ENCODE data around the gene FUOM.

The FUOM gene

GRCh38 chr10:133306941-133307379 is 50.9 kb downstream of the FUOM start:
- H3K4me3 ChIP-seq (ENCODE audit: low read depth, low read length), result no peak overlapping the region
- no peak for DNase-seq (ENCODE audit: low read depth)

DNA sequence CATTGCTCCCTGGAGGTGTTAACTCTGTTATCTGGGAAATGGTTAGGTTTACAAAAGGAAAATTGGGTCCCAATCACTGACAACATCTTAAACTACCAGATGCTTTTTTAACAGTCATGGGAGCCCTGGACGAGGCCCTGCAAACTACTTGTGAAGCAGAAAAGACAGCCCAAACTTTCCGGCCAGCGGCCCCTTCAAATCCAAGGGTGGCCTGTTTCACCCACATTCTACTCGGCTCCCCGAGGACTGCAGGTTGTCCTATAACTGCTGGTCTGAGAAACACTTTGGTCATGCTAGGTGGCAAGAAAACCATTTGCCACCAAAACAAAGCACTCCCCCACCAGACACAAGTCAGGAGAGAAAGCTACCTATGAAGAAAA is 51.7 kb downstream of the FUOM start:
- DNase-seq (ENCODE audit: low read depth), result no peak
- H3K4me3 ChIP-seq (ENCODE audit: low read depth, low read length), result no peak overlapping the region
